CD4-positive, CD25-positive, alpha-beta regulatory T cell (primary cell): ENCODE data around the gene LRP1. TPM values are rescaled to one million over a fixed set of nuclear protein-coding genes. Genes with fewer than 3 reads are reported as not detected.

Source experiments
- ATAC-seq, 2 donors: fragments of 150-1000 bp; cut with Tn5 transposase; one replicate each; pipeline ENCODE4 v1.10.0; 2021; ENCODE audit warnings: low read depth in 2 of 2, moderate number of reproducible peaks in 2 of 2, moderate library complexity in 1 of 2
- DNase-seq, 3 donors: peaks; one replicate each; pipeline versions ENCODE4 v3.0.0 to v3.0.0-alpha.2; 2012 to 2022; ENCODE audit warnings: mixed read lengths in 1 of 3
- H3K27ac ChIP-seq: one replicate; pipeline ENCODE4 v1.7.0; 2013; ENCODE audit warnings: mild to moderate bottlenecking, low read length; ENCODE audit not compliant: insufficient read depth, poor library complexity, severe bottlenecking
- H3K27me3 ChIP-seq: one replicate; pipeline ENCODE4 v1.7.0; 2013; ENCODE audit warnings: low read length; ENCODE audit not compliant: control insufficient read depth, insufficient read depth
- H3K36me3 ChIP-seq: one replicate; pipeline ENCODE4 v1.7.0; 2013; ENCODE audit warnings: mild to moderate bottlenecking, low read length, moderate library complexity; ENCODE audit not compliant: control insufficient read depth, insufficient read depth
- H3K4me1 ChIP-seq: 2 replicates; pipeline ENCODE4 v1.7.0; 2013; ENCODE audit warnings: mild to moderate bottlenecking, low read length; ENCODE audit not compliant: insufficient read depth, control insufficient read depth, poor library complexity, severe bottlenecking
- H3K4me3 ChIP-seq: one replicate; pipeline ENCODE4 v1.7.0; 2013; ENCODE audit warnings: low read depth, mild to moderate bottlenecking, low read length, moderate library complexity
- H3K9me3 ChIP-seq, 2 experiments: 1 replicate in 1 of 2; 2 replicates in 1 of 2; pipeline ENCODE4 v1.7.0; 2013; ENCODE audit warnings: low read length in 2 of 2, mild to moderate bottlenecking in 1 of 2, moderate library complexity in 1 of 2; ENCODE audit not compliant: control insufficient read depth in 2 of 2
- H3K27ac Mint-ChIP-seq, 3 donors: one replicate each; pipeline ENCODE4 v1.8.0; 2020 to 2022; ENCODE audit warnings: mild to moderate bottlenecking in 3 of 3, mixed read lengths in 3 of 3, moderate library complexity in 2 of 3
- H3K27me3 Mint-ChIP-seq: one replicate; pipeline ENCODE4 v1.8.0; 2022; ENCODE audit warnings: mild to moderate bottlenecking, mixed read lengths
- H3K36me3 Mint-ChIP-seq: one replicate; pipeline ENCODE4 v1.8.0; 2020; ENCODE audit warnings: mixed read lengths
- H3K4me1 Mint-ChIP-seq, 4 donors: one replicate each; pipeline ENCODE4 v1.8.0; 2020 to 2022; ENCODE audit warnings: mixed read lengths in 4 of 4, mild to moderate bottlenecking in 1 of 4
- H3K4me3 Mint-ChIP-seq, 4 donors: one replicate each; pipeline ENCODE4 v1.8.0; 2020 to 2022; ENCODE audit warnings: mild to moderate bottlenecking in 4 of 4, mixed read lengths in 4 of 4, moderate library complexity in 3 of 4
- H3K9me3 Mint-ChIP-seq, 7 donors: one replicate each; pipeline ENCODE4 v1.8.0; 2020 to 2022; ENCODE audit warnings: mixed read lengths in 7 of 7, mild to moderate bottlenecking in 3 of 7, moderate library complexity in 2 of 7
- polyA plus RNA-seq, 4 donors: library from polyadenylated mRNA; unstranded; fragments of 300-500 nt; fragmentation: Illumina TruSeq; gene quantifications; one replicate each; pipeline ENCODE4 v1.2.3, GENCODE V29; 2021
- total RNA-seq: library from RNA; stranded (reverse); gene quantifications from one replicate; pipeline ENCODE4 v1.2.3, GENCODE V29; 2022

Gene LRP1
- total and polyA plus RNA-seq, 5 donors from 2014 or later, result 0.13 to 3.9 (median 0.21) TPM; not detected in 1

- peaks cover 5 to 56% (median 23%) of the 10 kb centered on the region in 4 donors for H3K4me1 Mint-ChIP-seq
- no peak for DNase-seq
- Histone ChIP-seq H3K9me3 (no peaks in the 10 kb centered on the region), H3K4me1 (peaks cover 31% of the 10 kb centered on the region), H3K27me3 (peaks cover 35% of the 10 kb centered on the region), H3K4me3 (no peak overlapping the region), H3K36me3 (no peaks in the 10 kb centered on the region), H3K27ac (no peak overlapping the region)
- ATAC-seq, result no peak
- H3K27me3 Mint-ChIP-seq, result peaks cover 71% of the 10 kb centered on the region
- H3K27ac Mint-ChIP-seq, result no peak overlapping the region
- H3K4me3 Mint-ChIP-seq, result peak overlapping the region in 1 of 4 donors; percentile 51
- H3K9me3 Mint-ChIP-seq, result peaks cover 0 to 3% (median 0%) of the 10 kb centered on the region in 7 donors
- H3K36me3 Mint-ChIP-seq, result peaks cover 3% of the 10 kb centered on the region
Measured at GRCh38 chr12:57222286-57223190, 94.3 kb downstream of the LRP1 start.

DNA sequence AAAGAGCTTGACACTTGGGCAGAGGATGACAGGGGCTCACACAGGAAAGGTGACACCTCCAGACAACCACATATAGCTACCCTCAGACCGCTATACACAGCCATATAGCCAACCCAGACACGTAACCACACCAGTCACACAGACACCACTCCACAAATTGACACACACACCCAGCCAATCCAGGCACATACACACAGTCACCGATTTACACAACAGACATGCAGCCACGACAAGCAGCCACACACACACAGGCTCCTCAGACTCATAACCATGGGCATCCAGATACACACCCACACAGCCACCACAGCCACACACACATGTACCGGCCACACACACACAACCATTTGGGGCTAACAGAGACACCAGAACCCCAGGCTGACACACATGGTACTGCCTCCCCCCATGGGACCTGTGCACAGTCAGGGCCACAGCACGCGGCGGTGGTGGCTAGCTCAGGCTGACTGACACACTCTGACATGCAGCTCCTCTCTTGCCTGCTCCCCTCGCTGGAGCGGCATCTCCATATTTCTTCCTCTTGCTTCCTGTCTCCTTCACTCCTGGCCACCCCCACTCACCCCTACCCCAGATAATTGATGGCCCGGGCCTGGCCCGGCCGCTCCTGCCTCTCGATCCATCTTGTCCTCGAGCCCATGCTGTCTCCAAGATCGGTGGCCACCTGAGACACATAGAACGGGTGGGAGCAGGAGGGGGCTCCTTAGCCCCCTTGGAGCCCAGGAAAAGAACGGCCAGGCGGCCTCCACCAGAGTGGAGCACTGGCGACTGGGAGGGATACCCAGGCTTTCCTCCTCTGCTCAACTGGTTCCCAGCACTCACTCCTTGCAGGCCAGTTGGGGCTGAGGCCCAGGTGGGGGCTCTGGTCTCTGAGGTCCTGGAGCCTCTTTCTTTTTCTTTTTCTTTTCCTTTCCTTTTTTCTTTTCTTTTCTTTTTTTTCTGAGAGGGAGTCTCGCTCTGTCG is 95.2 kb downstream of the LRP1 start:
- no peak for DNase-seq
- Histone ChIP-seq H3K4me3 (no peak overlapping the region), H3K27me3 (peaks cover 29% of the 10 kb centered on the region), H3K4me1 (peaks cover 28% of the 10 kb centered on the region), H3K27ac (no peak overlapping the region), H3K9me3 (no peaks in the 10 kb centered on the region), H3K36me3 (no peaks in the 10 kb centered on the region)
- Mint-ChIP-seq H3K27me3 (peaks cover 62% of the 10 kb centered on the region), H3K4me1 (peaks cover 8 to 51% (median 19%) of the 10 kb centered on the region in 4 donors), H3K4me3 (peak overlapping the region in 2 of 4 donors; percentile 35 to 51), H3K36me3 (peaks cover 3% of the 10 kb centered on the region), H3K9me3 (peaks cover 0 to 6% (median 0%) of the 10 kb centered on the region in 7 donors), H3K27ac (peak overlapping the region in 1 of 3 donors; percentile 35)
- no peak for ATAC-seq

- Mint-ChIP-seq H3K27ac (no peak overlapping the region), H3K27me3 (peaks cover 56% of the 10 kb centered on the region), H3K36me3 (peaks cover 3% of the 10 kb centered on the region), H3K9me3 (peaks cover 0 to 3% (median 0%) of the 10 kb centered on the region in 7 donors), H3K4me3 (peak overlapping the region in 2 of 4 donors; percentile 62 to 64), H3K4me1 (peaks cover 8 to 56% (median 25%) of the 10 kb centered on the region in 4 donors)
- H3K36me3 ChIP-seq, result no peaks in the 10 kb centered on the region
- H3K4me3 ChIP-seq, result no peak overlapping the region
- peaks cover 22% of the 10 kb centered on the region for H3K27me3 ChIP-seq
- peak in 1 of 3 donors; percentile 17 for DNase-seq
- ATAC-seq, result no peak
- H3K27ac ChIP-seq, result no peak overlapping the region
- peaks cover 36% of the 10 kb centered on the region for H3K4me1 ChIP-seq
- H3K9me3 ChIP-seq, result no peaks in the 10 kb centered on the region
Measured at GRCh38 chr12:57224278-57224972, 96.1 kb downstream of the LRP1 start.

- ATAC-seq (peak; percentile 52 to 64), DNase-seq (peak; percentile 58 to 82 (median 77))
- peaks cover 0 to 3% (median 0%) of the 10 kb centered on the region in 7 donors for H3K9me3 Mint-ChIP-seq
- H3K4me1 ChIP-seq, result peaks cover 41% of the 10 kb centered on the region
- H3K4me3 ChIP-seq, result no peak overlapping the region
- H3K9me3 ChIP-seq, result no peaks in the 10 kb centered on the region
- H3K4me3 Mint-ChIP-seq, result peak overlapping the region in 3 of 4 donors; percentile 62 to 81 (median 62)
- peaks cover 6% of the 10 kb centered on the region for H3K36me3 Mint-ChIP-seq
- H3K27ac ChIP-seq, result no peak overlapping the region
- H3K27ac Mint-ChIP-seq, result peak overlapping the region in 2 of 3 donors; percentile 76
- H3K27me3 ChIP-seq, result peaks cover 18% of the 10 kb centered on the region
- peaks cover 55% of the 10 kb centered on the region for H3K27me3 Mint-ChIP-seq
- peaks cover 8 to 60% (median 27%) of the 10 kb centered on the region in 4 donors for H3K4me1 Mint-ChIP-seq
- no peaks in the 10 kb centered on the region for H3K36me3 ChIP-seq
Measured at GRCh38 chr12:57224973-57225679, 96.8 kb downstream of the LRP1 start.

- peaks cover 10% of the 10 kb centered on the region for H3K36me3 Mint-ChIP-seq
- H3K4me1 Mint-ChIP-seq, result peaks cover 8 to 63% (median 30%) of the 10 kb centered on the region in 4 donors
- peaks cover 47% of the 10 kb centered on the region for H3K4me1 ChIP-seq
Measured at GRCh38 chr12:57225680-57226210, 97.5 kb downstream of the LRP1 start.

GRCh38 chr12:57226588-57227314 is 98.5 kb downstream of the LRP1 start:
- no peak overlapping the region for H3K4me3 ChIP-seq
- ATAC-seq (no peak), DNase-seq (no peak)
- peaks cover 10% of the 10 kb centered on the region for H3K27me3 ChIP-seq
- H3K9me3 ChIP-seq, result no peaks in the 10 kb centered on the region
- Mint-ChIP-seq H3K9me3 (peaks cover 0 to 3% (median 0%) of the 10 kb centered on the region in 7 donors), H3K27me3 (peaks cover 43% of the 10 kb centered on the region), H3K4me3 (peak overlapping the region; percentile 57 to 85 (median 78)), H3K27ac (peak overlapping the region in 1 of 3 donors; percentile 73), H3K36me3 (peaks cover 9% of the 10 kb centered on the region), H3K4me1 (peaks cover 8 to 64% (median 35%) of the 10 kb centered on the region in 4 donors)
- H3K27ac ChIP-seq, result no peak overlapping the region
- no peaks in the 10 kb centered on the region for H3K36me3 ChIP-seq
- peaks cover 50% of the 10 kb centered on the region for H3K4me1 ChIP-seq

More at GRCh38 chr12:57225680-57226210, 97.5 kb downstream of the LRP1 start:
- H3K36me3 ChIP-seq, result no peaks in the 10 kb centered on the region
- Mint-ChIP-seq H3K27ac (peak overlapping the region in 1 of 3 donors; percentile 76), H3K27me3 (peaks cover 53% of the 10 kb centered on the region), H3K9me3 (peaks cover 0 to 3% (median 0%) of the 10 kb centered on the region in 7 donors), H3K4me3 (peak overlapping the region in 2 of 4 donors; percentile 62 to 81)
- no peak for DNase-seq
- no peak for ATAC-seq
- H3K27ac ChIP-seq, result no peak overlapping the region
- H3K9me3 ChIP-seq, result no peaks in the 10 kb centered on the region
- H3K4me3 ChIP-seq, result no peak overlapping the region
- peaks cover 15% of the 10 kb centered on the region for H3K27me3 ChIP-seq
